ENCODE data around the gene PACS1.
"Not testable (repeated sequence)": the region's sequence is repeated elsewhere in the genome, so short reads cannot be mapped to it uniquely, and the experiment has no call there.

The PACS1 gene

GRCh38 chr11:66077927-66078326 lies 7.9 kb downstream of the PACS1 start:
- no peak for DNase-seq

GRCh38 chr11:66078949-66079348 lies 8.9 kb downstream of the PACS1 start:
- DNase-seq, result not testable (repeated sequence)

DNA sequence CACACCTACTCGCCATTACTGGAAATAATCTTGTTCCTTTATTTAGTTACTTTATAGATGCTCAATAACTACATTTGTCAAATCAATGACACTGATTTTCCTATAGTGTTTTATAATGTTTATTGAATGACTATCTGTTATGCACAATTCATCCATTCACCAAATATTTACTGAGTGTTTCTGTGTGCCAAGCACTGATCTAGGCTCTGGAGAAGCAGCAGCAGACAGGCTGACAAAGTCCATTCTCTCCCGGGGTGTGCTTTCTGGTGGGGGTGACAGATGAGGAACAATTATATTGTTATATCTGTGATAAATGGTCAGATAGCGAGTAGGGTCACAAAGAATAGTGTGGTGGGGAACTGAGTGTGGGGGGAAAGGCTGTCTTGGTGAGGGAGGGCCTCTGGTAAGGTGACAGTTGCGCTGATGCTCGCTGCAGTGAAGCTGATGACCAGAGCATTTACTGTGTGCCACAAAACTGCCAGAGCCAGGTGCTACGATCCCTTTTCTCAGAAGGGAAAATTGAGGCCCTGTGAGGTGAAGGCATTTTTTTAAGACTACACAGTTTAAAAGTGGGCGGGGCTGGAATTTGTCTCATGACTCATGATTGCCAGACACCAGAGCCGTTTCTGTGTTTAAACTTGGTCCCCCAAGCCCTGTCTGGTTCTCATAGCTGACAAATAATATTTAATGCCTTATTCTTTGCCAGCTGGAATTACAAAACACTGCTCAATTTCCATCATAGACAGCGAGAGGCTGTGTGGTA lies 10.2 kb downstream of the PACS1 start:
- peak; percentile 53 to 62 (median 56) for DNase-seq

- DNase-seq, result peak; percentile 62 to 70 (median 66)
These were observed 11.4 kb downstream of the PACS1 start for GRCh38 chr11:66081505-66081904.

DNA sequence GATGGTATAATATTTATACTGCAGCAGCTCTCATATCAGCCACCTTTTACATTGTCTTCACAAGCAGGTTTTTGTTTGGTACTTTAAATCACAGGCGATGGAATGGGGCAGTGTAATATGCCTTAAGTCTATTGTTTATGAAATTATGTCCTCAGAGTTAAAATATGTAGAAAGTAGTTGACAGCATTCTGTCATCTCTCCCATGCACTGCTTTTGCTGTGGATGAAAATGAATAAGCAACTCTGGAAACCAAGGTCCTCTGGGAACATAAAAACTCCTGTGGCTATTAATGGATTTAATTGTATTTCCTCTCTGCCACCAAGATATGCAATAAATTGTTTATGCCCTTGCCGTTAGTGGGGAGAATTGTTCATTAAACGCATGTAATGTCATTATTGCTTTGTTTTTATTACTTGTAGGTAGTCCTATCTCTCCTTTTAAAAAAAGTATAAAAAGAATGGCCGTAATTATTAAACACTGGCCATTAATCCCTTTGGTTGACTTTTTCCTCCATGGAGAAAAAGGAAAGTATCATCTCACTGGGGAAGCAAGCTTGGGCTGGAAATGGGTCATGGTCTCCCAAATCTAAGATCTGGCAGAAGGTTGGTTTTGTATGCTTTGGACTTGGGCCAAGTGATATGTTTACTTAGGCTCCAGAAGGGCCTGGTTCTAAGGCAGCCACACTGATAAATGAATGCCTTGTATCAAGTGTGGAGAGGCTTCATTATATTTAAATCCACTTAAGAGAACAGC lies 13.1 kb downstream of the PACS1 start:
- no peak for DNase-seq

DNA sequence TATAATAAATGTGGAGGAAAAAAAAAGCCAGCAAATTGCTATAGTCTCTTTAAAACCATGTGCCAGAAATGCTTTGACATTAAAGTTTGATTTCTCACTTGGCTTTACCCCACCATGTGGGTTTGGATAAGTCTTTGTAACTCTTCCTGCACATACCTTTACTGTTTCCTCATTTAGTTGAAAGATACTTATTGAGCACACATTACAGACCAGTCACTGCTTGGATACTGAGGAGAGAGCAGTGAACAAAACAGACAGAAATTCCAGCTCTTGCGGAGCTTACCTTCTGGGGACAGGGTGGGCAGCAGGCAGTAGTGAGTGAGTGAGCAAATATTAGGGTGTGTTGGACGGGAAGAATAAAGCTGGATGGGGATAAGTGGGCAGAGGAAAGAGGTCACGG lies 13.7 kb downstream of the PACS1 start:
- DNase-seq, result no peak

- DNase-seq, result no peak
These were observed 14.9 kb downstream of the PACS1 start for GRCh38 chr11:66084821-66085475.

DNA sequence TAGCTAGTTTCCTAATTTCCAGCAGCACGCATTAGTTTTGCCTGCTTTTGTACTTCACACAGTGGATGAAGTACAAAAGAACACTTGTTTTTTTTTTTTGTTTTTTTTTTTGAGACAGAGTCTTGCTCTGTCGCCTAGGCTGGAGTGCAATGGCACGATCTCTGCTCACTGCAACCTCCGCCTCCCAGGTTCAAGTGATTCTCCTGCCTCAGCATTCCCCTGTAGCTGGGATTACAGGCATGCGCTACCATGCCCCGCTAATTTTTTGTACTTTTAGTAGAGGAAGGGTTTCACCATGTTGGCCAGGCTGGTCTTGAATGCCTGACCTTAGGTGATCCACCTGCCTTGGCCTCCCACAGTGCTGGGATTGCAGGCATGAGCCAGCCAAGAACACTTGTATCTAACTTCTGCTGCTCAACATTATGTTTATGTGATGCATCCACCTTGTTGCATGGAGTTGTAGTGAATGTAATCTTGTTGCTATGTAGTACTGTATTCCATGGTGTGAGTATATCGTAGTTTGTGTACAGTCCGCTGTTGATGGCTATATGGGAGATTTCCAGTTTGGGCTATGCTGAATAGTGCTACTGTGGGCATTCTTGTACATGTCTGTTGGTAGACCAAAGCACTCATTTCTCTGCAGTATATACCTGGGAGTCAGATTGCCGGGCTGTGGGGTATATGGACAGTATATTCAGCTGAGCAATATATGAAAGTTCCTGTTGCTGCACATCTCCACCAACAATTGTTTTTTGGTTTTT lies 17.3 kb downstream of the PACS1 start:
- no peak for DNase-seq

- DNase-seq, result no peak
These were observed 19.0 kb downstream of the PACS1 start for GRCh38 chr11:66089067-66089466.

- no peak for DNase-seq
These were observed 20.2 kb downstream of the PACS1 start for GRCh38 chr11:66090288-66090687.

DNA sequence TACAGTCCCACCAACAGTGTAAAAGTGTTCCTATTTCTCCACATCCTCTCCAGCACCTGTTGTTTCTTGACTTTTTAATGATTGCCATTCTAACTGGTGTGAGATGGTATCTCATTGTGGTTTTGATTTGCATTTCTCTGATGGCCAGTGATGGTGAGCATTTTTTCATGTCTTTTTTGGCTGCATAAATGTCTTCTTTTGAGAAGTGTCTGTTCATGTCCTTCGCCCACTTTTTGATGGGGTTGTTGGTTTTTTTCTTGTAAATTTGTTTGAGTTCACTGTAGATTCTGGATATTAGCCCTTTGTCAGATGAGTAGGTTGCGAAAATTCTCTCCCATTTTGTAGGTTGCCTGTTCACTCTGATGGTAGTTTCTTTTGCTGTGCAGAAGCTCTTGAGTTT lies 22.1 kb downstream of the PACS1 start:
- DNase-seq, result not testable (repeated sequence)

GRCh38 chr11:66099746-66100145 lies 29.7 kb downstream of the PACS1 start:
- DNase-seq, result not testable (repeated sequence)

DNA sequence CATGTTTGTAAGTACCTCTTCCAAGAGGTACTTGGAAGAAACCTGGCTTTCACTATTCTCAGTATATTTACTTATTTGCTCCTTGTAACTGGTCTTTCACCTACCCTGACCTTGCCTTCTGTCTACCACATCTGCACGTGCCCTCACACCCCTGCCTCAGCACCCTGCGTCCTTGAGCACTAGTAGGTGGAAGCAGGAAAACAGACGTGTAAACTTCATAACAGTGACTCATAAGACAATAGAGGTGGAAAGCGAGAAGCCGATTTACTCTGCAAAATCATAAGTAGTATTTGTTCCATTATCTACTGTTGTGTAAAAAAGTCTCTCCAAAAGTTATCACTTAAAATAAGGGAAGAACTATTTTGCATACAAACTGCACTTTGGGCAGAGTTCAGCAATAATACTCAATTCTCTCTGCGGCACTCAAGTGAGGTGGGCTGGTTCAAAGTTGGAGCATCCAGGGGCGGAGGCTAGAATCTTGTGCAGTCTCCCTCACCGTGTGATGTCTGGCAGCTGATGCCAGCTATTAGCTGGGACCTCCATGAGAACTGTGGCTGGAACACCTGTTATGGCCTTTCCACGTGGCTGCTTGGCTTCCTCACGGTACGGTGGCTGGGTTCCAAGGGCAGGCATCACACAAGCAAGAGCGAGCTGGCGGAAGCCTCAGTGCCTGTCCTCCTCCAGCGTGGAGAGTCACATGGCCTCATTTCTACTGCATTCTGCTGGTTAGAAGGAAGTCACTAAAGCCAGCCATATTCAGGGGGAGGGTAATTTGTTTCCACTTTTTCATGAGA lies 30.4 kb downstream of the PACS1 start:
- DNase-seq, result peak; percentile 70 to 74 (median 74)

DNA sequence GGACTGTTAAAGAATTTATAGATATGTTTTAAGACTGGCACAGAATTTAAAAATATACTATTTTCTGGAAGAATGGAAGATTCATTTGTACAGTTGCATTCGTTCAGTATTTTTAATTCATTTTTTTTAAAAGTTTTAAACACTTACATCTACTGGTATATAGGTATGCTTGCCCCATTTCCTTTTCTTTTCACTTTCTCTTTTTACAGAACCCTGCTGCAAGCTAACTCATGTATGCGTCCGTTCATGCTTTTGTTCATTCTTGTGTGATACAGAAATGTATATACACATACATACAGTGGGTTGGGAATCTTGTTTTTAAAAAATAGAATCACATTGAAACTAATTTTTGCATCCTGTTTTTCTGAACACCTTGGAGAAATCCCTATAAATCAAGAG lies 31.0 kb downstream of the PACS1 start:
- DNase-seq, result no peak

DNA sequence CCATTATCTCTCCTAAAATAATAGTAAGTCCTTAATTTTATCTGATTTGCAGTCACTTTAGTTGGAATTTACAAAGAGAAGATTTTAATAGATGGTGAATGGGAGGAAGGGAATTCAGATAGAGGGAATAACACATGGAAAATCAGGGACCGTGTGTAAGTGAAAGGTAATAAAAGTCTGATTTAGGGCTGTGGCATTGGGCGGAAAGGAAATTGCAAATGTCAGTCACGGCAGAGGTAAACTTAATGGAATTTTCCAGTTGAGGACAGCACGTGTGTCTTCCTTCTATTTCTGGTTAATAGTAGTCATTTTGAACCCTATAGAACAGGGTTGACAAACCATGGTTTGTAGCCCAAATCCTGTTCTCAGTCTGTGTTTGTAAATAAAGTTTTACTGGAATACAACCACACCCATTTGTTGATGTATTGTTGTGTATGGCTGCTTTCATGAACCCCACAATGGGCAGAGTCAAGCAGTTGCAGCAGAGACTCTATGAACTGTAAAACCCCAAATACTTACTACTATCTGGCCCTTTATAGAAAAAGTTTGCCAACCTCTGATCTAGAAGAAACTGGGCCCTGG lies 34.1 kb downstream of the PACS1 start:
- no peak for DNase-seq

GRCh38 chr11:66106786-66107599 lies 36.9 kb downstream of the PACS1 start:
- DNase-seq, result peak; percentile 51 to 63 (median 53)

GRCh38 chr11:66107600-66108510 lies 37.8 kb downstream of the PACS1 start:
- DNase-seq, result no peak

- no peak for DNase-seq
These were observed 39.2 kb downstream of the PACS1 start for GRCh38 chr11:66109294-66109693.

DNA sequence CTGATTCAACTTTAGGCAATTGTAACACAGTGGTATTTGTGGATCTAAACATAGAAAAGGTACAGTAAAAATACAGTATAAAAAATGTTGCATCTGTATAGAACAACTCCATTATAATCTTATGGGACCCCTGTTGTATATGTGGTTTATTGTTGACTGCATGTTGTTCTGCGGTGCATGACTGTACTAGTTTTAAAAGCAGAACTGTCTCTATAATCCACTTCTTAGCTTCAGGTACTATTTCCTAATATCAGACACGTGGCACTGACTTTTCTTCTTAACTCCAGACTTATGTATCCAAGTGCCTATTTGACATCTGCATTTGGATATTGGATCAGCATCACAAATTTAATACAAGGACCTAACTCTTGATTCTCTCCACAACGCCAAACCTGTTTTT lies 41.1 kb downstream of the PACS1 start:
- DNase-seq, result no peak

- DNase-seq, result peak; percentile 39 to 42 (median 41)
These were observed 42.0 kb downstream of the PACS1 start for GRCh38 chr11:66112041-66112491.
